ENCODE results near the gene PRM2. TPM values are rescaled to one million over a fixed set of nuclear protein-coding genes. Genes with fewer than 3 reads are reported as not detected.

The PRM2 gene
- total RNA-seq, 1 experiment from 2014 or later, result not detected

- no peak for DNase-seq (ENCODE audit: low spot score)
- in situ Hi-C loops (cut with HindIII; ENCODE audit: low sequenced_read_pairs), result no loop called here
These were observed 23.0 kb downstream of the PRM2 start for GRCh38 chr16:11253009-11253994.

DNA sequence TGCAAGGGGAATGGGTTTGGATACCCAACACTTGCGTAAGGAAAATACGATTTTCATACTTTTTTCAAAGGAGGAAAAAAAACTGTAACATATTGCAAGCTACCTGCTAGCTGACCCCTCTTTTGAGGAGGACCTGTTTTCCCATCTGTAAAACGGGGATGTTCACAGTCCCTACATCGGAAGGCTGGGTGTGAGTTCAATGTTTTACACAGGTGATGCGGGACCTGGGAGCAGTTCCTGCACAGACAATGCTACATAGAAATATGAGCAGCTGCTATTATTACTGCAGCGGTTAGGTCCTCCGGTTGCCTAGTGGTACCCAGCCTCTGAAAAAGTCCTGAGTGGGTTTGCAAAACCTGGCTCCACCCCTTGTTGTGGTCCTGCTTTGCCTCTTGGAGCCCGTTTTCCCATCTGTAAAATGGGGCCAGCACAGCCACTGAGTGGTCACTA lies 23.8 kb downstream of the PRM2 start:
- in situ Hi-C loops (cut with HindIII; ENCODE audit: low sequenced_read_pairs), result no loop called here
- no peak for DNase-seq (ENCODE audit: low spot score)

DNA sequence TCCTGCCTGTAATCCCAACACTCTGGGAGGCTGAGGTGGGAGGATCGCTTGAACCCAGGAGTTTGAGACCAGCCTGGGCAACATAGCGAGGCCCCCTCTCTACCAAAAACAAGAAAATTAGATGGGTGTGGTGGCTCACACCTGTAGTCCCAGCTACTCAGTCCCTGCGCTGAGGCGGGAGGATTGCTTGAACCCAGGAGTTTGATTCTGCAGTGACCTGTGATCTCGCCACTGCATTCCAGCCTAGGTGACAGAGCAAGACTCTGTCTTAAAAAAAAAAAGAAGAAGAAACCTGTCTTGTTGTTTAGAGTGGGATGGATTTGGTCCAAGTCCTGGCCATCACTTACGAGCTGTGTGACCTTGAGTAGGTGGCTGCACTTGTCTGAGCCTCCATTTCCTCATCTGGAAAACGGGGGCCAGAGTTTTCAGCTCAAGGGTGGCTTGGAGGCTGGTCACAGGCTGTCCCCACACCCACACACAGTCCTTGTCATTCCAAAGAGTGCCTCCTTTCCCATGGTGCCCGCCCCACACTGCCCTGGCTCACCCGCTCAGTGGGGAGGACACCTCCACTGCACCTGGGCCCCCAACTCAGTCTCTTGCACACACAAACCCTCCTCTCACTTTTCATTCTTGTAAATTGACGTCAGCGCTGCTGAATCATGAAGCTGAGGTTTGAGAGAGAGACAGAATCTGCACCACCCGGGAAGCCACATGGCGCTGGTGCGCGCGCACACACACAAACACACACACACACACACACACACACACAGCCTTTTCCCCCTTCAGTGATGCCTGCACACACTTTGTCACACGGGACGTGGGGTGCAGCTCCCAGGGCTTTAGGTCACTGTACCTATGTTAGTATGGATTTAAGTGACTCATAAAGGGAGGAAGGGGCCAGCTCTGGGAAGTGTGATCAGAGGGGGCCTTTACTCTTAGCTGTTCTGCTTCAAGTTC lies 24.5 kb downstream of the PRM2 start:
- DNase-seq (ENCODE audit: low spot score), result no peak
- in situ Hi-C loops (cut with HindIII; ENCODE audit: low sequenced_read_pairs), result no loop called here

- in situ Hi-C loops (cut with HindIII; ENCODE audit: low sequenced_read_pairs), result no loop called here
These were observed 25.3 kb downstream of the PRM2 start for GRCh38 chr16:11250786-11251524.

GRCh38 chr16:11250091-11250785 lies 26.0 kb downstream of the PRM2 start:
- no peak for DNase-seq (ENCODE audit: low spot score)

More at GRCh38 chr16:11250786-11251524, 25.3 kb downstream of the PRM2 start:
- no peak for DNase-seq (ENCODE audit: low spot score)

GRCh38 chr16:11249233-11250061 lies 26.8 kb downstream of the PRM2 start:
- DNase-seq (ENCODE audit: low spot score), result no peak
- in situ Hi-C loops (cut with HindIII; ENCODE audit: low sequenced_read_pairs), result no loop called here

More at GRCh38 chr16:11250091-11250785, 26.0 kb downstream of the PRM2 start:
- in situ Hi-C loops (cut with HindIII; ENCODE audit: low sequenced_read_pairs), result no loop called here

GRCh38 chr16:11248133-11248532 lies 28.1 kb downstream of the PRM2 start:
- in situ Hi-C loops (cut with HindIII; ENCODE audit: low sequenced_read_pairs), result no loop called here
- DNase-seq (ENCODE audit: low spot score), result no peak

GRCh38 chr16:11245988-11246387 lies 30.3 kb downstream of the PRM2 start:
- in situ Hi-C loops (cut with HindIII; ENCODE audit: low sequenced_read_pairs), result no loop called here
- DNase-seq (ENCODE audit: low spot score), result no peak

DNA sequence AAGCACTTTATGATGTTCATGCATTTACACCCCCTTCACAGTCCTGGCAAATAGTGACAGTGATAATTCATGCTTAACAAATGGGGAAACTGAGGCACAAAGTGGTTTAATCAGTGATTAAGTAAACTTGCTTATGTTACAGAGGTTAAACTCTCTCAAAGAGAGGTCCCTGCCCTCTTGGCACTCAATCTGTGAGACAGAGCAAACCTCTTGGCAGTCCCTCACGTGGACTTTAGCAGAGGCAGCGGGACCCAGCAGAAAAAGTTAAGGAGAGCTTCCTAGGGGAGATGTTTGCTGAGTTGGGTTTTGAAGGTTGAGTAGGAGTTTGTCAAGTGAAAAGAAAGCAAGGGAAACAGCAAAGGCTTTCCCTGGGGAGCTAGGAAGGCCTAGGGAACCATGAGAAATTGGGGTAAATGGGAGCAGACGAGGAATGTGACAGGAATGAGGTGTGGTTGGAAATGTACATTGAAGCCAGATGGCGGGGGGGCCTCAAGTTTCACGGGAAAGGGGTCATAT lies 31.0 kb downstream of the PRM2 start:
- no peak for DNase-seq (ENCODE audit: low spot score)
- in situ Hi-C loops (cut with HindIII; ENCODE audit: low sequenced_read_pairs), result no loop called here

GRCh38 chr16:11242658-11243057 lies 33.6 kb downstream of the PRM2 start:
- in situ Hi-C loops (cut with HindIII; ENCODE audit: low sequenced_read_pairs), result no loop called here
- peak; percentile 91 for DNase-seq (ENCODE audit: low spot score)

- no peak for DNase-seq (ENCODE audit: low spot score)
- in situ Hi-C loops (cut with HindIII; ENCODE audit: low sequenced_read_pairs), result no loop called here
These were observed 34.6 kb downstream of the PRM2 start for GRCh38 chr16:11241480-11242204.

- no peak for DNase-seq (ENCODE audit: low spot score)
- in situ Hi-C loops (cut with HindIII; ENCODE audit: low sequenced_read_pairs), result no loop called here
These were observed 35.4 kb downstream of the PRM2 start for GRCh38 chr16:11240636-11241473.

- DNase-seq (ENCODE audit: low spot score), result no peak
- in situ Hi-C loops (cut with HindIII; ENCODE audit: low sequenced_read_pairs), result no loop called here
These were observed 36.3 kb downstream of the PRM2 start for GRCh38 chr16:11239644-11240632.

GRCh38 chr16:11238272-11239202 lies 37.7 kb downstream of the PRM2 start:
- no peak for DNase-seq (ENCODE audit: low spot score)
- in situ Hi-C loops (cut with HindIII; ENCODE audit: low sequenced_read_pairs), result no loop called here
